Colonic mucosa (tissue), 4 donors: ENCODE measurements around the gene FAM237A. TPM values are rescaled to one million over a fixed set of nuclear protein-coding genes. Genes with fewer than 3 reads are reported as not detected.
A peak's percentile ranks its signal among the peaks of the same experiment; 100 is the strongest.

Source experiments
- DNase-seq: peaks from one replicate; pipeline ENCODE4 v3.0.0-alpha.2; 2020
- H3K27ac ChIP-seq: fragments of 200-600 bp; one replicate; pipeline ENCODE4 v1.8.0; 2021
- H3K27me3 ChIP-seq: fragments of 200-600 bp; one replicate; pipeline ENCODE4 v1.8.0; 2021
- H3K36me3 ChIP-seq: fragments of 200-600 bp; one replicate; pipeline ENCODE4 v1.8.0; 2021
- H3K4me1 ChIP-seq: fragments of 200-600 bp; one replicate; pipeline ENCODE4 v1.8.0; 2021; ENCODE audit warnings: mild to moderate bottlenecking
- H3K4me3 ChIP-seq: fragments of 200-600 bp; one replicate; pipeline ENCODE4 v1.8.0; 2021
- H3K9ac ChIP-seq, 2 donors: one replicate each; pipeline ENCODE4 v1.7.0; 2013; ENCODE audit warnings: control low read depth in 2 of 2, low read depth in 2 of 2, low read length in 2 of 2
- H3K9me3 ChIP-seq: fragments of 200-600 bp; one replicate; pipeline ENCODE4 v1.8.0; 2021
- intact Hi-C: fragments of 100-400 bp; cut with DNase I; formaldehyde crosslinking; loops from one replicate; pipeline ENCODE4 v1.14.1; 2022
- total RNA-seq, 2 donors: library from RNA; stranded (reverse); fragmentation: NEBNext Ultra II Directional in 1 of 2; extraction: Animal tissue kit (Norgen Biotek cat#: 25700) in 1 of 2; gene quantifications; one replicate each; pipeline ENCODE4 v1.2.1, GENCODE V29; 2021
- TF ChIP-seq, protein P1 (sequence below): fragments of 200-600 bp; IDR thresholded peaks from one replicate; pipeline ENCODE4 v1.8.0; 2022; ENCODE audit warnings: antibody characterized with exemption, mild to moderate bottlenecking
- donor health status: healthy.
- donor health status: DM: no; HTN: no; CAD: no.
- donor health status: DM: no; HTN: no; CAD: no.

The FAM237A gene
- not detected for total RNA-seq

DNA sequence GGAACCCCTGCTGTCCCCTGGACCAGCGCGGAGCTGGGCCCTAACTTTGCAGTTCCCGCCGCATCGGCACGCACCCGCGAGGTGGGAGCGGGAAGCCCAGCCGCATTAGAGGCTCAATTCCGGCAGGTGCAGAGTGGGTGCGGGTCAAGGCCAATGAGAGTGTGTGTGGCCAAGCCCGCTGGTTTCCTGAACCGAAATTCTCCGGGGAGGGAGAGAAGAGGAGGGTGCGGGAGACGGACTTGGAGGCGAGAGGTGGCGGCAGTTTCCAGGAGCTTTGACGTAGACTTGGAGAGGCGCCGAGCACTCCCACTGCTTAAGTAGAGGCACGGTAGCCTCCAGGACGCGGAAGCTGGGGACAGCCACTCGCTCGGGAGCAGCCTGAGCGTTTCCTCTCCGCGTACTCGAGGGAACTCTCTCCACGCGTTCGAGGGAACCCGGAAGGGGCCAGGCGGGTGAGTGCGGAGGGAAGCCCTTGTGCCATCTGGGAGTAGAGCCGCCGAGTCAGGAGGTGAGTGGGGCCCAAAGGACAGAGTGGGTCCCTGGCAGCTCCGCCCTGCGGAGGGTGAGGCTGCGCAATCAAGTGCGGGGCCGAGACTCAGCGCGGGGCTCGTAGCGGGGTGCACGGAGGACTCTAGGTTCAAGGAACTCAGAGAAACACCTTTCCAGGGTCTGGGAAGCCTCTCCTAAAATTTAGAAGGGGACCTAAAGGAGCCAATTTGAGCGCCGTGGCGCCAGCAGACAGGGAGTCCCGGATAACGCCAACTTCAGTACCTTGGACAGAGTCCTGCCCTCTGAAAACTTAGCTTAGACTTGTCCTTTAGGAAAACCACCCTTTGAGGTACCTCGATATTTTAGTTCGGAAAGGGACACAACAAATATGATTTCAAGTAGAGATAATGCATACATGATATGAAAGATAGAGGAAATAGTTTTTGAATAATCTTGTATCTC, at the start of gene FAM237A:
TSS of gene FAM237A (plus strand) at position 413 of the 951 bp plus-strand sequence. CDS start 1,750 bp downstream, outside the sequence.
- no peak within 1 kb of the TSS for H3K9ac ChIP-seq
- TF ChIP-seq, protein P1, sequence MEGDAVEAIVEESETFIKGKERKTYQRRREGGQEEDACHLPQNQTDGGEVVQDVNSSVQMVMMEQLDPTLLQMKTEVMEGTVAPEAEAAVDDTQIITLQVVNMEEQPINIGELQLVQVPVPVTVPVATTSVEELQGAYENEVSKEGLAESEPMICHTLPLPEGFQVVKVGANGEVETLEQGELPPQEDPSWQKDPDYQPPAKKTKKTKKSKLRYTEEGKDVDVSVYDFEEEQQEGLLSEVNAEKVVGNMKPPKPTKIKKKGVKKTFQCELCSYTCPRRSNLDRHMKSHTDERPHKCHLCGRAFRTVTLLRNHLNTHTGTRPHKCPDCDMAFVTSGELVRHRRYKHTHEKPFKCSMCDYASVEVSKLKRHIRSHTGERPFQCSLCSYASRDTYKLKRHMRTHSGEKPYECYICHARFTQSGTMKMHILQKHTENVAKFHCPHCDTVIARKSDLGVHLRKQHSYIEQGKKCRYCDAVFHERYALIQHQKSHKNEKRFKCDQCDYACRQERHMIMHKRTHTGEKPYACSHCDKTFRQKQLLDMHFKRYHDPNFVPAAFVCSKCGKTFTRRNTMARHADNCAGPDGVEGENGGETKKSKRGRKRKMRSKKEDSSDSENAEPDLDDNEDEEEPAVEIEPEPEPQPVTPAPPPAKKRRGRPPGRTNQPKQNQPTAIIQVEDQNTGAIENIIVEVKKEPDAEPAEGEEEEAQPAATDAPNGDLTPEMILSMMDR, result no peak
- no peaks in the 10 kb centered on the region for H3K9me3 ChIP-seq
- intact Hi-C loops, result no loop called here
- H3K4me3 ChIP-seq, result no peak within 1 kb of the TSS
- no peaks in the 10 kb centered on the region for H3K4me1 ChIP-seq
- H3K27me3 ChIP-seq, result peaks cover 7% of the 10 kb centered on the region
- DNase-seq, result peak; percentile 21
- H3K27ac ChIP-seq, result no peak within 1 kb of the TSS
- H3K36me3 ChIP-seq, result no peaks in the 10 kb centered on the region

DNA sequence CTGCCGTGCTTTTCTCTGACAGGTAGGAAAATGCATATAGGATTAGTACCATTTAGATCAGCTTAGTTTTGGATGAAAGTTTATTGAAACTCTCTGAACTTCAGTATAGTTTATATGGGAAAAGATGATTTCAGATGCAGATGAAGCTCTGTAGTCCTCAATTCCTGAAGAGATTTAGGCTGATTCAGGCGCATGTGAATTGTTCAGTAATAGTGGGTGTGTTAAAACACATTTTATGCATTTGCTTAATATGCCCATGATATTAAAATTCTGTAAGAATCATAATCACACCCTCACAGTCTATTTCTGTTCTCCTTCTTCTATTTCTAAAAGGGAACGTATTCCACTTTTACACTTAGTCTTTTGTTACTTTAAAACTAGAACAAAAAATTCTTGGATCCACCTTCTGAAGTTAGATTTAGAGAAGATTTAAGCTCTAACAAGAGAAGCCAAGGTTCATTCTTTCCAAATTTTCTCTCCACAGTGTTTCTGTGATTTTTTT, 44.5 kb upstream of the FAM237A start:
- Histone ChIP-seq H3K9me3 (no peaks in the 10 kb centered on the region), H3K4me1 (no peaks in the 10 kb centered on the region), H3K27me3 (no peaks in the 10 kb centered on the region), H3K9ac (no peak overlapping the region), H3K27ac (no peak overlapping the region), H3K36me3 (no peaks in the 10 kb centered on the region), H3K4me3 (no peak overlapping the region)
- no peak for DNase-seq
- TF ChIP-seq, protein P1, result no peak
- intact Hi-C loops, result no loop called here

GRCh38 chr2:206603243-206603642, 39.0 kb upstream of the FAM237A start:
- intact Hi-C loops, result no loop called here
- Histone ChIP-seq H3K9me3 (no peaks in the 10 kb centered on the region), H3K4me3 (no peak overlapping the region), H3K4me1 (no peaks in the 10 kb centered on the region), H3K9ac (no peak overlapping the region), H3K27ac (no peak overlapping the region), H3K36me3 (no peaks in the 10 kb centered on the region), H3K27me3 (no peaks in the 10 kb centered on the region)
- DNase-seq, result no peak
- TF ChIP-seq, protein P1, result no peak

GRCh38 chr2:206610451-206610850, 31.8 kb upstream of the FAM237A start:
- Histone ChIP-seq H3K4me3 (no peak overlapping the region), H3K9me3 (no peaks in the 10 kb centered on the region), H3K36me3 (no peaks in the 10 kb centered on the region), H3K4me1 (no peaks in the 10 kb centered on the region), H3K27ac (no peak overlapping the region), H3K27me3 (no peaks in the 10 kb centered on the region), H3K9ac (no peak overlapping the region)
- DNase-seq, result no peak
- intact Hi-C loops, result no loop called here
- TF ChIP-seq, protein P1, result no peak

DNA sequence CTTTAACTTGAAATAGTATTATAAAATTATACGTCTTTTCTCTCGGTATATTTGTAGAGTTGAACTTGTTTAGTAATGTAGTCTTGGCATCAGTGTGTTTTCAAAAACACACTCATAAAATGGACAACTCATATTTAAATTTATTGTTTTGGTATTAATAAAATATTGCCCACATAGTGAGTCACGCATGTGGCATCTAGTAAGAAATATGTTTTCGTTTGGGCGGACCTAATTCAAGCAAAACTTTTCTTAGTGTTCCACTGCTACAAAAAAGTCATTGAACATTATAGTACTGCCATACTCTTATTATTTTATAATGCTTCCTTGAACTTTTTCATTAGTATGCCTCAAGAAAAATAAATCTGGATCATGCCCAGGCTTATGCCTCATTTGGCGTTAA, 31.1 kb upstream of the FAM237A start:
- intact Hi-C loops, result no loop called here
- no peaks in the 10 kb centered on the region for H3K9me3 ChIP-seq
- DNase-seq, result no peak
- H3K36me3 ChIP-seq, result no peaks in the 10 kb centered on the region
- no peak overlapping the region for H3K27ac ChIP-seq
- no peak overlapping the region for H3K9ac ChIP-seq
- H3K27me3 ChIP-seq, result no peaks in the 10 kb centered on the region
- TF ChIP-seq, protein P1, result no peak
- no peaks in the 10 kb centered on the region for H3K4me1 ChIP-seq
- H3K4me3 ChIP-seq, result no peak overlapping the region
